PC-3 (cell line): ENCODE measurements around the gene STRIP2. TPM values are rescaled to one million over a fixed set of nuclear protein-coding genes. Genes with fewer than 3 reads are reported as not detected.

Experiments
- ATAC-seq: fragments of 200-7000 bp; cut with Tn5 transposase; 2 replicates; pipeline ENCODE4 v1.9.1; 2020; ENCODE audit warnings: mild to moderate bottlenecking, moderate library complexity
- BruUV-seq: library from RNA; stranded (reverse); fragments of 400-500 nt; replicated peaks from 2 replicates; lab custom pipeline; 2021; lab: Mats Ljungman, UMichigan
- CTCF ChIA-PET: fragments of 300-600 bp; sonication (Branson Sonifier 250); formaldehyde crosslinking; loops from one replicate; lab custom pipeline; 2022; ENCODE audit warnings: antibody characterized with exemption; lab: Charles Lee
- POLR2A ChIA-PET: fragments of 300-600 bp; sonication (Branson Sonifier 250); formaldehyde crosslinking; loops from one replicate; lab custom pipeline; 2022; ENCODE audit warnings: antibody characterized with exemption; ENCODE audit not compliant: unreplicated experiment; lab: Charles Lee
- DNase-seq: peaks from one replicate; pipeline ENCODE4 v3.0.0-alpha.2; 2015
- H2AFZ ChIP-seq: fragments of 300-600 bp; sonication (generic); 2 replicates; pipeline ENCODE4 v1.6.0; 2016; ENCODE audit warnings: antibody characterized with exemption, low read length
- H3F3A ChIP-seq: fragments of 300-600 bp; sonication (generic); one replicate; pipeline ENCODE4 v1.6.0; 2017; ENCODE audit warnings: antibody characterized with exemption, low read length, control low read depth, mild to moderate bottlenecking; ENCODE audit not compliant: unreplicated experiment
- H3K27ac ChIP-seq: fragments of 300-600 bp; sonication (generic); 2 replicates; pipeline ENCODE4 v1.5.1; 2016; ENCODE audit warnings: mild to moderate bottlenecking, low read length
- H3K27me3 ChIP-seq: fragments of 300-600 bp; sonication (generic); 2 replicates; pipeline ENCODE4 v1.6.1; 2016; ENCODE audit warnings: low read length, mixed read lengths
- H3K36me3 ChIP-seq: fragments of 300-600 bp; sonication (generic); 2 replicates; pipeline ENCODE4 v1.6.1; 2016; ENCODE audit warnings: low read depth, mixed run types, low read length, mixed read lengths
- H3K4me1 ChIP-seq: fragments of 300-600 bp; sonication (generic); 2 replicates; pipeline ENCODE4 v1.5.1; 2016; ENCODE audit warnings: low read length; ENCODE audit not compliant: insufficient read depth
- H3K4me2 ChIP-seq: fragments of 300-600 bp; sonication (generic); 2 replicates; pipeline ENCODE4 v1.6.0; 2016; ENCODE audit warnings: low read length
- H3K4me3 ChIP-seq: fragments of 300-600 bp; sonication (generic); 2 replicates; pipeline ENCODE4 v1.5.1; 2016; ENCODE audit warnings: mild to moderate bottlenecking, low read length, mixed read lengths
- H3K79me2 ChIP-seq: fragments of 300-600 bp; sonication (generic); 2 replicates; pipeline ENCODE4 v1.6.1; 2017; ENCODE audit warnings: low read length, mixed read lengths
- H3K9ac ChIP-seq: fragments of 300-600 bp; sonication (generic); 2 replicates; pipeline ENCODE4 v1.6.0; 2016; ENCODE audit warnings: mild to moderate bottlenecking, low read length
- H3K9me2 ChIP-seq: fragments of 300-600 bp; sonication (generic); replicated peaks from 2 replicates; pipeline ENCODE4 v1.6.1; 2016; ENCODE audit warnings: mixed run types, low read length, mixed read lengths
- H3K9me3 ChIP-seq: fragments of 300-600 bp; sonication (generic); 2 replicates; pipeline ENCODE4 v1.6.1; 2016; ENCODE audit warnings: low read length, mixed read lengths
- H4K20me1 ChIP-seq: fragments of 300-600 bp; sonication (generic); 2 replicates; pipeline ENCODE4 v1.6.1; 2016; ENCODE audit warnings: low read length, mixed read lengths
- EZH2 ChIP-seq: fragments of 300-600 bp; sonication (generic); IDR thresholded peaks from one replicate; pipeline ENCODE4 v1.6.1; 2017; ENCODE audit warnings: antibody characterized with exemption, mild to moderate bottlenecking, low read length; ENCODE audit not compliant: unreplicated experiment
- EZH2phosphoT487 ChIP-seq: fragments of 300-600 bp; sonication (generic); IDR thresholded peaks from 2 replicates; pipeline ENCODE4 v1.6.1; 2018; ENCODE audit warnings: mild to moderate bottlenecking, antibody characterized with exemption, low read length, borderline replicate concordance
- intact Hi-C: fragments of 100-400 bp; cut with micrococcal nuclease; formaldehyde crosslinking; loops from 2 replicates; pipeline ENCODE4 v1.9.0; 2023
- total RNA-seq: library from RNA; depleted of rRNA; stranded (reverse); fragments of >200 nt; gene quantifications from 2 replicates; pipeline ENCODE4 v1.2.3, GENCODE V29; 2014
- TF ChIP-seq, protein P1 (sequence below): fragments of 300-600 bp; sonication (generic); conservative IDR thresholded peaks from 2 replicates; pipeline ENCODE4 v1.5.1; 2017; ENCODE audit warnings: antibody characterized with exemption, low read depth, mild to moderate bottlenecking, low read length

The STRIP2 gene
- total RNA-seq, 1 experiment from 2014 or later, result 7.5 TPM

DNA sequence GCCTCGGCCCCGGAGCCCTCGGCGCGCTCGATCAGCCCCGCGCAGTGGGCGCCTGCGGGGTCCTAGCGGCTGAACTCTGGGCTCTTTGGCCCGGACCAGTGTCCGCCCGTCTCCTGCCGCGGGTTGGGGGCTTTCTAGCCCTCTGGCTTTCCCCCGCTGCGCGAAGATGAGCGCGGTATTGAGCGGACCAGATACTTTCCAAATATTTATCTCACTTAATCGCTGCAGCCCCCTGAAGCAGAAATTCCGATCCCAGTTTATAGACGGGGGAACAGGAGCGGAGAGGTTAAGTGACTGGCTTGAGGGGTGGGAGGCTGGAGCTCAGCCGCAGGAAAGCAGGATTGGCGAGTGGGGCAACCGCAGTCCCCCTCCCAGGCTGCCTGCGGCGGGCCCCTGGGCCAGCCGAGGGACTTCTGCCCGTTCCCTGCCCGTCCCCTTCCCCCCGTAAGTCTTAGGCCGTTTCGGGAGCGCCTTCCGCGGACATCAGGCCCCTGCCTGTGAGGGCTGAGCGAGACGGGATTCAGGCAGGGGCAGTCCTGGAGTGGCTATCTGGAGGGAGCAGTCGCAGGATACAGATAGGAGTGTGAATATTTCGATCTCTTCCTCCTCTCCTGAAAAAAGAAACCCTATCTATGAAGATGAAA lies 565 bp downstream of the STRIP2 start:
- no peak for TF ChIP-seq EZH2
- no peak for TF ChIP-seq EZH2phosphoT487
- TF ChIP-seq, protein P1, sequence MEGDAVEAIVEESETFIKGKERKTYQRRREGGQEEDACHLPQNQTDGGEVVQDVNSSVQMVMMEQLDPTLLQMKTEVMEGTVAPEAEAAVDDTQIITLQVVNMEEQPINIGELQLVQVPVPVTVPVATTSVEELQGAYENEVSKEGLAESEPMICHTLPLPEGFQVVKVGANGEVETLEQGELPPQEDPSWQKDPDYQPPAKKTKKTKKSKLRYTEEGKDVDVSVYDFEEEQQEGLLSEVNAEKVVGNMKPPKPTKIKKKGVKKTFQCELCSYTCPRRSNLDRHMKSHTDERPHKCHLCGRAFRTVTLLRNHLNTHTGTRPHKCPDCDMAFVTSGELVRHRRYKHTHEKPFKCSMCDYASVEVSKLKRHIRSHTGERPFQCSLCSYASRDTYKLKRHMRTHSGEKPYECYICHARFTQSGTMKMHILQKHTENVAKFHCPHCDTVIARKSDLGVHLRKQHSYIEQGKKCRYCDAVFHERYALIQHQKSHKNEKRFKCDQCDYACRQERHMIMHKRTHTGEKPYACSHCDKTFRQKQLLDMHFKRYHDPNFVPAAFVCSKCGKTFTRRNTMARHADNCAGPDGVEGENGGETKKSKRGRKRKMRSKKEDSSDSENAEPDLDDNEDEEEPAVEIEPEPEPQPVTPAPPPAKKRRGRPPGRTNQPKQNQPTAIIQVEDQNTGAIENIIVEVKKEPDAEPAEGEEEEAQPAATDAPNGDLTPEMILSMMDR, result no peak
- H3K4me3 ChIP-seq, result peak overlapping the region; percentile 77
- peak overlapping the region; percentile 98 for H3K4me2 ChIP-seq
- H3K36me3 ChIP-seq, result no peaks in the 10 kb centered on the region
- H3K79me2 ChIP-seq, result peaks cover 26% of the 10 kb centered on the region
- peak overlapping the region; percentile 95 for H2AFZ ChIP-seq
- peak; percentile 11 for ATAC-seq
- H3F3A ChIP-seq, result peaks cover 6% of the 10 kb centered on the region
- intact Hi-C loops, result loop anchor here (1.0 to 2.0 kb wide), 2 partner anchors 34 to 67 kb away; no protein-coding TSS in a partner anchor
- peaks cover 39% of the 10 kb centered on the region for H3K4me1 ChIP-seq
- H3K27me3 ChIP-seq, result no peaks in the 10 kb centered on the region
- no peaks in the 10 kb centered on the region for H3K9me2 ChIP-seq
- peak overlapping the region; percentile 75 for H3K9ac ChIP-seq
- CTCF ChIA-PET, result interaction anchor here (0.7 to 2.2 kb wide), 5 partner anchors 34 to 271 kb away, joined by 3 to 8 read pairs (median 7); no protein-coding TSS in a partner anchor
- no peak for DNase-seq
- no peak overlapping the region for H3K27ac ChIP-seq
- BruUV-seq, result no TSS peak
- no peaks in the 10 kb centered on the region for H4K20me1 ChIP-seq
- POLR2A ChIA-PET, result interaction anchor here (0.6 to 1.5 kb wide), 4 partner anchors 15 to 36 kb away, joined by 3 to 5 read pairs (median 4); no protein-coding TSS in a partner anchor
- H3K9me3 ChIP-seq, result no peaks in the 10 kb centered on the region

DNA sequence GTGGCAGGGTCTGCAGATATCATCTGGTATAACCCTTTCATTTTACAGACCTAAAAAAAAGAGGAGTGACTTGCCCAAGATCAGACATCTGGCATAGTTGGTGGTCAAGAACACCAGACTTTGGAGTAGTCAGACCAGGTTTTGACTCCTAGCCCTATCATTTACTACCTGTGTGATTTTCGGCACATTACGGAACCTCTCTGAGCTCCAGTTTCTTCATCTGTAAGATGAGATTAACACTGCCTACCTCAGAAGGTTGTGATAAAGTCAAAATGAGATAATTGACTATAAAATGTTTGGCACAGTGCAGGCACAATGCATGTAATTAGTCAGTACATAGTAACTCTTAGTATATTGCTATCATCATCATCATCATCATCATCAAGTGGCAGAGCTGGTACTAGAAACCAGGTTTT lies 1.2 kb downstream of the STRIP2 start:
- Histone ChIP-seq H3K27ac (no peak overlapping the region), H3K36me3 (0 out of 2 replicates have a peak, but pooled peaks cover 1% of the 10 kb centered on the region), H3K27me3 (no peaks in the 10 kb centered on the region), H3K9me2 (no peaks in the 10 kb centered on the region), H2AFZ (peak overlapping the region; percentile 95), H3K4me1 (peaks cover 41% of the 10 kb centered on the region), H3K4me2 (peak overlapping the region; percentile 98), H3K9me3 (no peaks in the 10 kb centered on the region), H3K9ac (peak overlapping the region; percentile 75), H3F3A (peaks cover 6% of the 10 kb centered on the region), H3K4me3 (peak overlapping the region; percentile 77), H4K20me1 (no peaks in the 10 kb centered on the region), H3K79me2 (peaks cover 26% of the 10 kb centered on the region)
- TF ChIP-seq, protein P1, result no peak
- TF ChIP-seq EZH2 (no peak), EZH2phosphoT487 (no peak)
- no peak for DNase-seq
- intact Hi-C loops, result loop anchor here (2.0 kb wide), 1 partner anchor 35 kb away; no protein-coding TSS in a partner anchor
- ChIA-PET POLR2A (interaction anchor here (0.6 kb wide), 1 partner anchor 258 kb away, joined by 7 read pairs; no protein-coding TSS in a partner anchor), CTCF (no interaction called here)
- no peak for ATAC-seq
- BruUV-seq, result no TSS peak
